Measurements from ENCODE around the gene TNC. TPM values are rescaled to one million over a fixed set of nuclear protein-coding genes. Genes with fewer than 3 reads are reported as not detected.

TNC gene
- polyA plus RNA-seq, 1 experiment: 648 TPM

DNA sequence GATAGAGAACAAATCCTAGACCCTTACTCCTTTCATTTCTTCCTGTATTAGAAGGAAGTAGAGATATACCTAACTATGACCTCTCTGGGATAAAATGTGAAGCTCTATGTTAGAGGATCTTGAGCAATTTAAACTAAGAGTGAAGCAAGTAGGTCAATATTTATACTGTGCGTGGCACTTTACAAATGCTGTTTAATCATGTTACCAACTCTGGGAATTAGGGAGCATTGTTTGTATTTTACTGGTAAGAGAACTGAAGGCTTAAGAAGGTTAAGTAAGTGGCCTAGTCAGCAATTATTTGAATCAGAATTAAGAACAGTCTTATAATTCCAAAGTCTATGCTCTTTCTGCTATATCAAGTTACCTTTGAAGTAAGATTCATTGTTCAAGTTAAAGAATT is 12.0 kb downstream of the TNC start:
- Histone ChIP-seq H3K27me3 (ENCODE audit: control insufficient read depth, insufficient read depth, low read length) (no peaks in the 10 kb centered on the region), H3K36me3 (ENCODE audit: control insufficient read depth, insufficient read depth, low read length) (no peaks in the 10 kb centered on the region), H3K4me3 (ENCODE audit: low read depth, low read length) (no peak overlapping the region)
- POLR2A ChIA-PET: interaction anchor here (0.6 kb wide), 1 partner anchor 48 kb away, joined by 3 read pairs; no protein-coding TSS in a partner anchor
- DNase-seq (ENCODE audit: low read depth): no peak
- CTCF ChIA-PET: no interaction called here
- TF ChIP-seq, protein P1, sequence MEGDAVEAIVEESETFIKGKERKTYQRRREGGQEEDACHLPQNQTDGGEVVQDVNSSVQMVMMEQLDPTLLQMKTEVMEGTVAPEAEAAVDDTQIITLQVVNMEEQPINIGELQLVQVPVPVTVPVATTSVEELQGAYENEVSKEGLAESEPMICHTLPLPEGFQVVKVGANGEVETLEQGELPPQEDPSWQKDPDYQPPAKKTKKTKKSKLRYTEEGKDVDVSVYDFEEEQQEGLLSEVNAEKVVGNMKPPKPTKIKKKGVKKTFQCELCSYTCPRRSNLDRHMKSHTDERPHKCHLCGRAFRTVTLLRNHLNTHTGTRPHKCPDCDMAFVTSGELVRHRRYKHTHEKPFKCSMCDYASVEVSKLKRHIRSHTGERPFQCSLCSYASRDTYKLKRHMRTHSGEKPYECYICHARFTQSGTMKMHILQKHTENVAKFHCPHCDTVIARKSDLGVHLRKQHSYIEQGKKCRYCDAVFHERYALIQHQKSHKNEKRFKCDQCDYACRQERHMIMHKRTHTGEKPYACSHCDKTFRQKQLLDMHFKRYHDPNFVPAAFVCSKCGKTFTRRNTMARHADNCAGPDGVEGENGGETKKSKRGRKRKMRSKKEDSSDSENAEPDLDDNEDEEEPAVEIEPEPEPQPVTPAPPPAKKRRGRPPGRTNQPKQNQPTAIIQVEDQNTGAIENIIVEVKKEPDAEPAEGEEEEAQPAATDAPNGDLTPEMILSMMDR (IDR thresholded peaks at IDR 0.05; ENCODE audit: insufficient read depth, low read depth, low read length): no peak

DNA sequence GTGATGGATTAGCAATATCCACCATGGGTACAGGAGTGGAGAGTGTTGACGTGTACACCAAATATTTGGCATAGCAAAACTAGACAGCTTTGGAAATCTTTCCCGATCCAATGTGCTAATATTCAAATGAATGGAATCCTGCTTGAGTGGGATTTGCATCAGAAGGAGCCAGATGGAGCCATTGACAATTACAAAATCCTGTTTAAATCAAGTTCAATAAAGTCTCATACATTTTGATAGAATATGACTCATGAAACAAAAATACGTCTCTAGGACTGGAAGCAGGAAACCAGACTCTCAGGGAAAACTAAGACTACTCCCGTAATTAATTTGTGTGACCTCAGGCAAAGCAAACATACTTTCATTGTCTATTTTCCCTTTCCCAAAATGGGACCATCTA is 13.0 kb downstream of the TNC start:
- POLR2A ChIA-PET: no interaction called here
- peak; percentile 51 for DNase-seq (ENCODE audit: low read depth)
- TF ChIP-seq, protein P1 (IDR thresholded peaks at IDR 0.05; ENCODE audit: insufficient read depth, low read depth, low read length): no peak
- no peaks in the 10 kb centered on the region for H3K27me3 ChIP-seq (ENCODE audit: control insufficient read depth, insufficient read depth, low read length)
- CTCF ChIA-PET: interaction anchor here (0.6 to 0.8 kb wide), 2 partner anchors 15 to 98 kb away, joined by 3 read pairs; no protein-coding TSS in a partner anchor
- H3K4me3 ChIP-seq (ENCODE audit: low read depth, low read length): no peak overlapping the region
- no peaks in the 10 kb centered on the region for H3K36me3 ChIP-seq (ENCODE audit: control insufficient read depth, insufficient read depth, low read length)

DNA sequence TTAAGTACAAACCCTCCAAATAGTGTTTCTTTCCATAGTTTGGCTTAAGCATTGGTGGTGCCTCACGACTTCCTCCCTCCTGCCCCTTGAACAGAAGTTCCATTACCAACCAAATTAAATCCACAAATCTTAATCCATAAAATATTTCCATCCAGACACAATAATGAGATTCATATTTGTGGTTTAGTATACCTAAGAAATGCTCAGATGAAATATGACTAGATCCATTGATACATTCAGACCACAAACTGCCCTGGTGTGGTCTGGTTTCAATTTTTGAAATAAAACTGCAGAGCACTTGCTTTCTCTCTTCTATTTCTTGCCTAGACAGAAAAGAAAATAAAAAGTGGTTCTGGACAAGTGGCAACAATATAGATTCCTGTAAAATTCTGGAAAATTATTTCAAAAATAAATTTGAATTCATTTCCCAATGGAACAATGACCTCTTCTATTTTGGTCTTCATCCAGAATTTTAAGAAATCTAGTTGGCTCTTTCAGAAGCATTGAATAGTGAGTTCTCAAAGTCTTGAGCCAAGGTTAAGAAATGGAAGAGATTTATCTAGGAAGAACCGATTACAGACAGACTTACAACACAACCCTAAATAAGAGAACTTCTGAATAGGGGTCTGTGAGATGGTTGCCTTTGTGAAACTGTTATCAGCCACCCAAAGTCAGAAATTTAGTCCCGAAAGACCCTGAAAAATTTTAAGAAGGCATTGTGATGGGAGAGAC is 14.0 kb downstream of the TNC start:
- Histone ChIP-seq H3K36me3 (ENCODE audit: control insufficient read depth, insufficient read depth, low read length) (no peaks in the 10 kb centered on the region), H3K4me3 (ENCODE audit: low read depth, low read length) (no peak overlapping the region), H3K27me3 (ENCODE audit: control insufficient read depth, insufficient read depth, low read length) (no peaks in the 10 kb centered on the region)
- DNase-seq (ENCODE audit: low read depth): no peak
- POLR2A ChIA-PET: no interaction called here
- TF ChIP-seq, protein P1 (IDR thresholded peaks at IDR 0.05; ENCODE audit: insufficient read depth, low read depth, low read length): no peak
- CTCF ChIA-PET: no interaction called here

DNA sequence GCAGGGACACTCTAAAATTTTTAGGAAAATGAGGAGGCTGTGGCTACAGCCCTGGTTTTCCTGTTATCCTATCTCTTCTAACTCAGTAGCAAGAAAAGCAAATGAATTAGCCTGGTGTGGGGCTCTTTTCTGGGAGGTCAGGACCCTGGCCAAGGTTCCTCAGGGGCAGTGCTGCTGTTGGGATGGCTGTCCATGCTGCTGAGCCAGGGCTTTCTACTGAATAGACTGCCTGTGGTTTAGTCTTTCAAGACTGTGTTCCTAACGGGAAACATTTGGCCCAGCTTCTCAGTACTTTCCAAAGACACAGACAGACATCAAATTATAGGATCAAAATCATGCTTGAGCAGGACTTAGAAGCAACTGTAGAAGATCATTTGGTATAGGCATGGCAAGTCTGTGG is 18.1 kb downstream of the TNC start:
- TF ChIP-seq, protein P1 (IDR thresholded peaks at IDR 0.05; ENCODE audit: insufficient read depth, low read depth, low read length): no peak

DNA sequence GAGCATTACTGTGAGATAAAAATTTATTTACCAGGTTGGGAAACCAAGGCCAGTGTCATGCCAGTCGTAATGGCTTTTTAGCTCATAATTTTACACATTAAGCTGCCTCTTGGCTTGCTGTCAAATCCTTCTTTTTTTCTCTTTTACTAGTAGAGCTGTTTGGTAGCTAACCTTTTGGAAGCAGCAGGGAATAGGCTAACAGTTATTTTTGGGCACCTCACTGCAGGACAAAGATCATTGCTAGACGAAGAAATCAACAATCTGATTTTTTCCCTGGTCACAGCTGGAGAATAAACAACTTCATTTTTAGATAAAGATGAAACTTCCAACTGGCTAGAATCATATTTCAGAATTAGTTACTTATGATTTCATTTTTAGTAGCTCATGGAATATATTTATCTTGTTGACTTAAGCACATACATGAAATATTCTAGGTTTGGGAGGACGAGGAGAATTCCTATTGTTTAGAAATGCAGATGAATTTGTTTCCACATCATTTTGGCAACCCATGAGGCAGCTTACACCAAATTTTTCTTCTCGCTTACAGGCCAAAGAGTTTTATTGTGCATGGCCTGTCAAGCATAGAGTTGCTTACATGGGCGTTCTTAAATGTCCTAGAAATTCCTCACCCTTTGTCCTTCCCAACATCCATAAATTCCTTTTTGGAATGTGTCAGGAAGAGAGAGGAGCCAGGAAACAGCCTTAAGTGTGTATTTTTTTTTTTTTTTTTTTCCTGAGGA is 19.6 kb downstream of the TNC start:
- ChIA-PET CTCF (interaction anchor here (0.7 kb wide), 1 partner anchor 33 kb away, joined by 3 read pairs; no protein-coding TSS in a partner anchor), POLR2A (interaction anchor here (0.7 kb wide), 1 partner anchor 10 kb away, joined by 3 read pairs; no protein-coding TSS in a partner anchor)
- Histone ChIP-seq H3K36me3 (ENCODE audit: control insufficient read depth, insufficient read depth, low read length) (no peaks in the 10 kb centered on the region), H3K4me3 (ENCODE audit: low read depth, low read length) (no peak overlapping the region), H3K27me3 (ENCODE audit: control insufficient read depth, insufficient read depth, low read length) (no peaks in the 10 kb centered on the region)
- peak; percentile 60 for DNase-seq (ENCODE audit: low read depth)
- TF ChIP-seq, protein P1 (IDR thresholded peaks at IDR 0.05; ENCODE audit: insufficient read depth, low read depth, low read length): no peak

More for the DNA sequence above, 18.1 kb downstream of the TNC start:
- H3K36me3 ChIP-seq (ENCODE audit: control insufficient read depth, insufficient read depth, low read length): no peaks in the 10 kb centered on the region
- ChIA-PET CTCF (no interaction called here), POLR2A (no interaction called here)
- no peak overlapping the region for H3K4me3 ChIP-seq (ENCODE audit: low read depth, low read length)
- DNase-seq (ENCODE audit: low read depth): no peak
- H3K27me3 ChIP-seq (ENCODE audit: control insufficient read depth, insufficient read depth, low read length): no peaks in the 10 kb centered on the region

Data from BJ (cell line).